Measurements from ENCODE around the gene AUTS2. TPM values are rescaled to one million over a fixed set of nuclear protein-coding genes. Genes with fewer than 3 reads are reported as not detected.

AUTS2 gene
- polyA plus RNA-seq, 1 experiment: 0.54 TPM

GRCh38 chr7:69596056-69596455 lies 2.2 kb upstream of the AUTS2 start:
- CTCF ChIA-PET: no interaction called here
- TF ChIP-seq CTCF (IDR thresholded peaks at IDR 0.05; ENCODE audit: insufficient read depth, low read depth, low read length): no peak
- Histone ChIP-seq H3K36me3 (ENCODE audit: control insufficient read depth, insufficient read depth, low read length) (no peaks in the 10 kb centered on the region), H3K4me3 (ENCODE audit: low read depth, low read length) (no peak overlapping the region), H3K27me3 (ENCODE audit: control insufficient read depth, insufficient read depth, low read length) (peaks cover 3% of the 10 kb centered on the region; the same call in 1 of the 2 replicates)
- POLR2A ChIA-PET: no interaction called here
- DNase-seq (ENCODE audit: low read depth): no peak

- H3K36me3 ChIP-seq (ENCODE audit: control insufficient read depth, insufficient read depth, low read length): no peaks in the 10 kb centered on the region
- peaks cover 3% of the 10 kb centered on the region; the same call in 1 of the 2 replicates for H3K27me3 ChIP-seq (ENCODE audit: control insufficient read depth, insufficient read depth, low read length)
- no peak for DNase-seq (ENCODE audit: low read depth)
- ChIA-PET POLR2A (no interaction called here), CTCF (no interaction called here)
- no peak for TF ChIP-seq CTCF (IDR thresholded peaks at IDR 0.05; ENCODE audit: insufficient read depth, low read depth, low read length)
- H3K4me3 ChIP-seq (ENCODE audit: low read depth, low read length): no peak overlapping the region
Measured at GRCh38 chr7:69596723-69597277, 1.5 kb upstream of the AUTS2 start.

- no peak for TF ChIP-seq CTCF (IDR thresholded peaks at IDR 0.05; ENCODE audit: insufficient read depth, low read depth, low read length)
- ChIA-PET CTCF (no interaction called here), POLR2A (no interaction called here)
- Histone ChIP-seq H3K4me3 (ENCODE audit: low read depth, low read length) (peak overlapping the region; percentile 59), H3K36me3 (ENCODE audit: control insufficient read depth, insufficient read depth, low read length) (no peaks in the 10 kb centered on the region), H3K27me3 (ENCODE audit: control insufficient read depth, insufficient read depth, low read length) (peaks cover 3% of the 10 kb centered on the region; the same call in 1 of the 2 replicates)
- DNase-seq (ENCODE audit: low read depth): no peak
Measured at GRCh38 chr7:69597278-69598076, 798 bp upstream of the AUTS2 start.

GRCh38 chr7:69598487-69599285 lies 411 bp downstream of the AUTS2 start:
- no peak for DNase-seq (ENCODE audit: low read depth)
- ChIA-PET CTCF (no interaction called here), POLR2A (no interaction called here)
- no peak for TF ChIP-seq CTCF (IDR thresholded peaks at IDR 0.05; ENCODE audit: insufficient read depth, low read depth, low read length)
- peaks cover 3% of the 10 kb centered on the region; the same call in 1 of the 2 replicates for H3K27me3 ChIP-seq (ENCODE audit: control insufficient read depth, insufficient read depth, low read length)
- peak overlapping the region; percentile 59 for H3K4me3 ChIP-seq (ENCODE audit: low read depth, low read length)
- H3K36me3 ChIP-seq (ENCODE audit: control insufficient read depth, insufficient read depth, low read length): no peaks in the 10 kb centered on the region

Measured in BJ (cell line).